ENCODE data around the gene CENPL.
"Not testable (repeated sequence)": the region's sequence is repeated elsewhere in the genome, so short reads cannot be mapped to it uniquely, and the experiment has no call there.

CENPL gene

GRCh38 chr1:173789841-173790240 lies 34.8 kb downstream of the CENPL start:
- Histone ChIP-seq H3K4me3 (ENCODE audit: low read depth in 1 of 2, low read length in 2 of 2) (no peak overlapping the region), H3K27ac (ENCODE audit: low read length) (no peak overlapping the region), H3K9me3 (ENCODE audit: control insufficient read depth in 1 of 2, low read length in 2 of 2) (no peaks in the 10 kb centered on the region), H3K27me3 (ENCODE audit: low read depth, low read length) (no peaks in the 10 kb centered on the region), H3K36me3 (ENCODE audit: control insufficient read depth in 1 of 2, insufficient read depth in 2 of 2, low read length in 2 of 2) (peaks cover 11 to 15% of the 10 kb centered on the region in 2 donors), H3K4me1 (ENCODE audit: control insufficient read depth in 1 of 2, insufficient read depth in 2 of 2, low read length in 2 of 2) (no peaks in the 10 kb centered on the region)

- Histone ChIP-seq H3K27ac (ENCODE audit: low read length) (no peak overlapping the region), H3K27me3 (ENCODE audit: low read depth, low read length) (no peaks in the 10 kb centered on the region), H3K4me3 (ENCODE audit: low read depth in 1 of 2, low read length in 2 of 2) (no peak overlapping the region), H3K4me1 (ENCODE audit: control insufficient read depth in 1 of 2, insufficient read depth in 2 of 2, low read length in 2 of 2) (no peaks in the 10 kb centered on the region), H3K36me3 (ENCODE audit: control insufficient read depth in 1 of 2, insufficient read depth in 2 of 2, low read length in 2 of 2) (peaks cover 46 to 49% of the 10 kb centered on the region in 2 donors), H3K9me3 (ENCODE audit: control insufficient read depth in 1 of 2, low read length in 2 of 2) (no peaks in the 10 kb centered on the region)
Observed at GRCh38 chr1:173784997-173785396, 39.7 kb downstream of the CENPL start.

- H3K27me3 ChIP-seq (ENCODE audit: low read depth, low read length): no peaks in the 10 kb centered on the region
- H3K27ac ChIP-seq (ENCODE audit: low read length): no peak overlapping the region
- no peak overlapping the region for H3K4me3 ChIP-seq (ENCODE audit: low read depth in 1 of 2, low read length in 2 of 2)
- no peaks in the 10 kb centered on the region for H3K4me1 ChIP-seq (ENCODE audit: control insufficient read depth in 1 of 2, insufficient read depth in 2 of 2, low read length in 2 of 2)
- H3K36me3 ChIP-seq (ENCODE audit: control insufficient read depth in 1 of 2, insufficient read depth in 2 of 2, low read length in 2 of 2): peaks cover 45 to 69% of the 10 kb centered on the region in 2 donors
- H3K9me3 ChIP-seq (ENCODE audit: control insufficient read depth in 1 of 2, low read length in 2 of 2): no peaks in the 10 kb centered on the region
Observed at GRCh38 chr1:173779936-173780335, 44.7 kb downstream of the CENPL start.

- Histone ChIP-seq H3K36me3 (ENCODE audit: control insufficient read depth in 1 of 2, insufficient read depth in 2 of 2, low read length in 2 of 2) (peaks cover 20 to 40% of the 10 kb centered on the region in 2 donors), H3K27me3 (ENCODE audit: low read depth, low read length) (no peaks in the 10 kb centered on the region), H3K9me3 (ENCODE audit: control insufficient read depth in 1 of 2, low read length in 2 of 2) (no peaks in the 10 kb centered on the region), H3K4me1 (ENCODE audit: control insufficient read depth in 1 of 2, insufficient read depth in 2 of 2, low read length in 2 of 2) (no peaks in the 10 kb centered on the region), H3K4me3 (ENCODE audit: low read depth in 1 of 2, low read length in 2 of 2) (no peak overlapping the region), H3K27ac (ENCODE audit: low read length) (no peak overlapping the region)
Observed at GRCh38 chr1:173775578-173776226, 49.0 kb downstream of the CENPL start.

GRCh38 chr1:173771560-173771959 lies 53.1 kb downstream of the CENPL start:
- Histone ChIP-seq H3K4me3 (ENCODE audit: low read depth in 1 of 2, low read length in 2 of 2) (no peak overlapping the region), H3K27ac (ENCODE audit: low read length) (no peak overlapping the region), H3K4me1 (ENCODE audit: control insufficient read depth in 1 of 2, insufficient read depth in 2 of 2, low read length in 2 of 2) (no peaks in the 10 kb centered on the region), H3K36me3 (ENCODE audit: control insufficient read depth in 1 of 2, insufficient read depth in 2 of 2, low read length in 2 of 2) (peaks cover 17 to 35% of the 10 kb centered on the region in 2 donors), H3K9me3 (ENCODE audit: control insufficient read depth in 1 of 2, low read length in 2 of 2) (no peaks in the 10 kb centered on the region), H3K27me3 (ENCODE audit: low read depth, low read length) (no peaks in the 10 kb centered on the region)

- not testable (repeated sequence) for H3K4me3 ChIP-seq (ENCODE audit: low read depth in 1 of 2, low read length in 2 of 2); H3K4me1 ChIP-seq (ENCODE audit: control insufficient read depth in 1 of 2, insufficient read depth in 2 of 2, low read length in 2 of 2); H3K9me3 ChIP-seq (ENCODE audit: control insufficient read depth in 1 of 2, low read length in 2 of 2); H3K27ac ChIP-seq (ENCODE audit: low read length); H3K27me3 ChIP-seq (ENCODE audit: low read depth, low read length)
- H3K36me3 ChIP-seq (ENCODE audit: control insufficient read depth in 1 of 2, insufficient read depth in 2 of 2, low read length in 2 of 2): peaks cover 12 to 31% of the 10 kb centered on the region in 2 donors
Observed at GRCh38 chr1:173770330-173770729, 54.4 kb downstream of the CENPL start.

- H3K27ac ChIP-seq (ENCODE audit: low read length): no peak overlapping the region
- peaks cover 0 to 2% of the 10 kb centered on the region in 2 donors for H3K9me3 ChIP-seq (ENCODE audit: control insufficient read depth in 1 of 2, low read length in 2 of 2)
- H3K36me3 ChIP-seq (ENCODE audit: control insufficient read depth in 1 of 2, insufficient read depth in 2 of 2, low read length in 2 of 2): peaks cover 7 to 25% of the 10 kb centered on the region in 2 donors
- no peaks in the 10 kb centered on the region for H3K4me1 ChIP-seq (ENCODE audit: control insufficient read depth in 1 of 2, insufficient read depth in 2 of 2, low read length in 2 of 2)
- H3K27me3 ChIP-seq (ENCODE audit: low read depth, low read length): no peaks in the 10 kb centered on the region
- H3K4me3 ChIP-seq (ENCODE audit: low read depth in 1 of 2, low read length in 2 of 2): no peak overlapping the region
Observed at GRCh38 chr1:173768827-173769226, 55.9 kb downstream of the CENPL start.

GRCh38 chr1:173768206-173768605 lies 56.5 kb downstream of the CENPL start:
- Histone ChIP-seq H3K4me1 (ENCODE audit: control insufficient read depth in 1 of 2, insufficient read depth in 2 of 2, low read length in 2 of 2) (no peaks in the 10 kb centered on the region), H3K4me3 (ENCODE audit: low read depth in 1 of 2, low read length in 2 of 2) (no peak overlapping the region), H3K27me3 (ENCODE audit: low read depth, low read length) (no peaks in the 10 kb centered on the region), H3K27ac (ENCODE audit: low read length) (no peak overlapping the region), H3K36me3 (ENCODE audit: control insufficient read depth in 1 of 2, insufficient read depth in 2 of 2, low read length in 2 of 2) (peaks cover 7 to 25% of the 10 kb centered on the region in 2 donors), H3K9me3 (ENCODE audit: control insufficient read depth in 1 of 2, low read length in 2 of 2) (peaks cover 0 to 4% of the 10 kb centered on the region in 2 donors)

GRCh38 chr1:173764331-173764730 lies 60.4 kb downstream of the CENPL start:
- not testable (repeated sequence) for H3K4me3 ChIP-seq (ENCODE audit: low read depth in 1 of 2, low read length in 2 of 2); H3K27ac ChIP-seq (ENCODE audit: low read length); H3K27me3 ChIP-seq (ENCODE audit: low read depth, low read length); H3K4me1 ChIP-seq (ENCODE audit: control insufficient read depth in 1 of 2, insufficient read depth in 2 of 2, low read length in 2 of 2); H3K9me3 ChIP-seq (ENCODE audit: control insufficient read depth in 1 of 2, low read length in 2 of 2)
- peaks cover 8 to 30% of the 10 kb centered on the region in 2 donors for H3K36me3 ChIP-seq (ENCODE audit: control insufficient read depth in 1 of 2, insufficient read depth in 2 of 2, low read length in 2 of 2)

- Histone ChIP-seq H3K36me3 (ENCODE audit: control insufficient read depth in 1 of 2, insufficient read depth in 2 of 2, low read length in 2 of 2) (peaks cover 38 to 54% of the 10 kb centered on the region in 2 donors), H3K9me3 (ENCODE audit: control insufficient read depth in 1 of 2, low read length in 2 of 2) (peaks cover 0 to 3% of the 10 kb centered on the region in 2 donors), H3K4me3 (ENCODE audit: low read depth in 1 of 2, low read length in 2 of 2) (no peak overlapping the region), H3K27ac (ENCODE audit: low read length) (no peak overlapping the region), H3K27me3 (ENCODE audit: low read depth, low read length) (no peaks in the 10 kb centered on the region), H3K4me1 (ENCODE audit: control insufficient read depth in 1 of 2, insufficient read depth in 2 of 2, low read length in 2 of 2) (no peaks in the 10 kb centered on the region)
Observed at GRCh38 chr1:173758980-173759379, 65.7 kb downstream of the CENPL start.

GRCh38 chr1:173758110-173758509 lies 66.6 kb downstream of the CENPL start:
- no peak overlapping the region for H3K4me3 ChIP-seq (ENCODE audit: low read depth in 1 of 2, low read length in 2 of 2)
- H3K4me1 ChIP-seq (ENCODE audit: control insufficient read depth in 1 of 2, insufficient read depth in 2 of 2, low read length in 2 of 2): no peaks in the 10 kb centered on the region
- H3K36me3 ChIP-seq (ENCODE audit: control insufficient read depth in 1 of 2, insufficient read depth in 2 of 2, low read length in 2 of 2): peaks cover 43 to 62% of the 10 kb centered on the region in 2 donors
- no peaks in the 10 kb centered on the region for H3K27me3 ChIP-seq (ENCODE audit: low read depth, low read length)
- H3K9me3 ChIP-seq (ENCODE audit: control insufficient read depth in 1 of 2, low read length in 2 of 2): peaks cover 0 to under 1% of the 10 kb centered on the region in 2 donors
- H3K27ac ChIP-seq (ENCODE audit: low read length): no peak overlapping the region

- no peaks in the 10 kb centered on the region for H3K9me3 ChIP-seq (ENCODE audit: control insufficient read depth in 1 of 2, low read length in 2 of 2)
- no peak overlapping the region for H3K27ac ChIP-seq (ENCODE audit: low read length)
- H3K36me3 ChIP-seq (ENCODE audit: control insufficient read depth in 1 of 2, insufficient read depth in 2 of 2, low read length in 2 of 2): peaks cover 43 to 67% of the 10 kb centered on the region in 2 donors
- H3K27me3 ChIP-seq (ENCODE audit: low read depth, low read length): no peaks in the 10 kb centered on the region
- H3K4me1 ChIP-seq (ENCODE audit: control insufficient read depth in 1 of 2, insufficient read depth in 2 of 2, low read length in 2 of 2): no peaks in the 10 kb centered on the region
- H3K4me3 ChIP-seq (ENCODE audit: low read depth in 1 of 2, low read length in 2 of 2): no peak overlapping the region
Observed at GRCh38 chr1:173757666-173758065, 67.0 kb downstream of the CENPL start.

Data from muscle layer of duodenum (tissue), 2 donors.